Smooth muscle cell (in vitro differentiated cells): ENCODE results near the gene CDK9. TPM values are rescaled to one million over a fixed set of nuclear protein-coding genes. Genes with fewer than 3 reads are reported as not detected.

Experiments used
- DNase-seq: peaks from one replicate; lab custom pipeline; 2025; ENCODE audit not compliant: unreplicated experiment; lab: John Stamatoyannopoulos, UW
- H2AFZ ChIP-seq: fragments of 200-600 bp; sonication (generic); 2 replicates; pipeline ENCODE4 v1.6.0; 2016; ENCODE audit warnings: antibody characterized with exemption, low read depth, mild to moderate bottlenecking
- H3F3A ChIP-seq: fragments of 200-600 bp; sonication (generic); 2 replicates; pipeline ENCODE4 v1.6.0; 2017; ENCODE audit warnings: antibody characterized with exemption, low read depth
- H3K27ac ChIP-seq: fragments of 200-600 bp; sonication (generic); 2 replicates; pipeline ENCODE4 v1.5.1; 2016; ENCODE audit warnings: low read depth, mild to moderate bottlenecking
- H3K27me3 ChIP-seq: fragments of 200-600 bp; sonication (generic); 2 replicates; pipeline ENCODE4 v1.6.1; 2016; ENCODE audit warnings: low read depth, mild to moderate bottlenecking
- H3K36me3 ChIP-seq: fragments of 200-600 bp; sonication (generic); 2 replicates; pipeline ENCODE4 v1.5.1; 2016; ENCODE audit warnings: low read depth
- H3K4me1 ChIP-seq: fragments of 200-600 bp; sonication (generic); 2 replicates; pipeline ENCODE4 v1.5.1; 2016; ENCODE audit warnings: low read depth
- H3K4me2 ChIP-seq: fragments of 200-600 bp; sonication (generic); 2 replicates; pipeline ENCODE4 v1.6.0; 2016; ENCODE audit warnings: mild to moderate bottlenecking
- H3K4me3 ChIP-seq: fragments of 200-600 bp; sonication (generic); 2 replicates; pipeline ENCODE4 v1.5.1; 2016; ENCODE audit warnings: mild to moderate bottlenecking
- H3K79me2 ChIP-seq: fragments of 200-600 bp; sonication (generic); 2 replicates; pipeline ENCODE4 v1.6.0; 2016; ENCODE audit warnings: low read depth, mild to moderate bottlenecking
- H3K9ac ChIP-seq: fragments of 200-600 bp; sonication (generic); 2 replicates; pipeline ENCODE4 v1.6.0; 2016; ENCODE audit warnings: low read depth
- H3K9me3 ChIP-seq: fragments of 200-600 bp; sonication (generic); replicated peaks from 2 replicates; pipeline ENCODE4 v1.5.1; 2016; ENCODE audit warnings: low read depth
- H4K20me1 ChIP-seq: fragments of 200-600 bp; sonication (generic); 2 replicates; pipeline ENCODE4 v1.6.0; 2016; ENCODE audit warnings: low read depth
- CTCF ChIP-seq: fragments of 200-600 bp; sonication (generic); IDR thresholded peaks from 2 replicates; pipeline ENCODE4 v1.5.1; 2017; ENCODE audit warnings: borderline replicate concordance, mild to moderate bottlenecking, antibody characterized with exemption; ENCODE audit not compliant: insufficient read depth, poor library complexity, severe bottlenecking
- WGBS: methylation state at CpG from one replicate; pipeline ENCODE4 v1.1.7; 2016; ENCODE audit warnings: low lambda C conversion rate; 5-methylcytosine and 5-hydroxymethylcytosine counted together
- polyA plus RNA-seq: library from polyadenylated mRNA; unstranded; fragments of >200 nt; fragmentation: Nextera tagmentation; extraction: Ambion mirVana; gene quantifications from 2 replicates; pipeline ENCODE4 v1.2.1, GENCODE V29; 2016
- total RNA-seq: library from RNA; depleted of rRNA; stranded (reverse); fragments of >200 nt; gene quantifications from 2 replicates; pipeline ENCODE4 v1.2.3, GENCODE V29; 2014

Gene CDK9
- total and polyA plus RNA-seq, 2 experiments from 2014 or later: 38.2 to 68.6 TPM

- Histone ChIP-seq H3K79me2 (peaks cover 22% of the 10 kb centered on the region), H3K36me3 (peaks cover 6% of the 10 kb centered on the region), H3K4me2 (no peak overlapping the region), H3K9me3 (no peaks in the 10 kb centered on the region), H3F3A (no peaks in the 10 kb centered on the region), H4K20me1 (peaks cover 66% of the 10 kb centered on the region), H3K9ac (no peak overlapping the region), H3K27ac (no peak overlapping the region), H2AFZ (no peak overlapping the region), H3K4me1 (no peaks in the 10 kb centered on the region), H3K4me3 (no peak overlapping the region), H3K27me3 (no peaks in the 10 kb centered on the region)
- no peak for DNase-seq
- TF ChIP-seq CTCF: no peak
- 73% methylated on average over 7 of the region's 8 CpGs for WGBS
These were observed 7.4 kb downstream of the CDK9 start for GRCh38 chr9:127793093-127793708.

- DNase-seq: no peak
- Histone ChIP-seq H3K4me3 (no peak overlapping the region), H2AFZ (no peak overlapping the region), H3K9ac (no peak overlapping the region), H4K20me1 (peaks cover 56% of the 10 kb centered on the region), H3K4me1 (no peaks in the 10 kb centered on the region), H3K27me3 (no peaks in the 10 kb centered on the region), H3K9me3 (no peaks in the 10 kb centered on the region), H3K27ac (no peak overlapping the region), H3K4me2 (no peak overlapping the region), H3K36me3 (peaks cover 6% of the 10 kb centered on the region), H3K79me2 (peaks cover 12% of the 10 kb centered on the region), H3F3A (no peaks in the 10 kb centered on the region)
- WGBS: 89% methylated on average over 12 of the region's 14 CpGs
- TF ChIP-seq CTCF: no peak
These were observed 8.4 kb downstream of the CDK9 start for GRCh38 chr9:127794001-127794791.

- H4K20me1 ChIP-seq: peaks cover 35% of the 10 kb centered on the region
- H3K9ac ChIP-seq: no peak overlapping the region
- H3K4me3 ChIP-seq: no peak overlapping the region
- no peak overlapping the region for H3K27ac ChIP-seq
- no peak overlapping the region for H2AFZ ChIP-seq
- H3K36me3 ChIP-seq: no peaks in the 10 kb centered on the region
- H3K4me2 ChIP-seq: no peak overlapping the region
- 84% methylated on average over 8 of the region's 8 CpGs for WGBS
- H3K9me3 ChIP-seq: no peaks in the 10 kb centered on the region
- DNase-seq: no peak
- H3K4me1 ChIP-seq: no peaks in the 10 kb centered on the region
- H3K27me3 ChIP-seq: no peaks in the 10 kb centered on the region
- H3F3A ChIP-seq: no peaks in the 10 kb centered on the region
- no peaks in the 10 kb centered on the region for H3K79me2 ChIP-seq
- no peak for TF ChIP-seq CTCF
These were observed 10.5 kb downstream of the CDK9 start for GRCh38 chr9:127796225-127796813.
